Stimulated activated CD4-positive, alpha-beta T cell treated with anti-CD3 and anti-CD28 coated beads, TNF-alpha, amount 100 ng/mL, for 4 hours (primary cell): ENCODE data around the gene N4BP2L2.

Experiments
- DNase-seq, 3 experiments: peaks; one replicate each; pipeline ENCODE4 v3.0.0-alpha.2; 2020; ENCODE audit warnings: low read depth in 3 of 3

Gene N4BP2L2

DNA sequence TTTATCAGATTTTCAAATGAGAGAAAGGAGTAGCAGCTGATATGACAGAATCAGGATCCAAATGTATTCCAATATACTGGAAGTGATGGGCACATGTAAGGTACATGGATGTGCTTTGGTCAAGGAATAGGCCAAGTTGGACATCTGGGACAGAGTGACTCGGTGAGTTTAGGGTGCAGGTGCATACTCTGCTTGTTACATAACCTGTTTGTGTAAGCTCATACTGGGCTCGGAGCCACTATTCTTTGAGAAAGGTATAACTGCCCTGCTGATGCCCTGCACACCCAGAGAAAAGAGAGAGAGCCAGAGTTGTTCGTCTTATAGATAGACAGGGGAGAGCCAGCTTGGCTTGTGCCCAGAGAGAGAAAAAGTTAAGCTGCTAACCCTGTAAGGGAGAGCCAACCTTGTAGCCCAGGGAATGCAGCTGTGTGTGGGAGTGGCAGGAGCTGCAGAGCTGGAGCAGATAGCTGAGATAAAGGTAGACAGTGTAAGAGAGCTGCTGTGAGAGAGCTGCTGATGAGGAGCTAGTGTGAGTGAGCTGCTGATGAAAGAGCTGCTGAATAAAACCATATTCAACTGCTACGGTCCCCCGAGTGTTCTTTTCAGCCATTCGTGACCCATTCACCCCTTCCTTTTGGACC lies 70.0 kb downstream of the N4BP2L2 start:
- no peak for DNase-seq

- no peak for DNase-seq
Measured at GRCh38 chr13:32456591-32456990, 82.0 kb downstream of the N4BP2L2 start.

DNA sequence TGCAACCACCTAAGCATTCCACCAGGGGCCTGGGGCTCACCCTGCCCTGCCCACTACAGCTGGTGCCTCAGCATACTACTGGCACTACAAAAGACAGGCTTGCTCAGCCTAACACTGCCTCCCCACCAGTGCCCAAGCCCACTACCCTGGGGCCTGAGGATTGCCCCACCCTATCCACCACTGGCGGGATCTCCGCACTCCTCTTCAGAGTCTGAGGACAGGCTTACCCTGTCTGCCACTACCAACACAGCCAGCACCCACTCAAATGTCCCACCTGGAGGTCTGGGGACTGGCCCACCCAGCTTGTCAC lies 83.0 kb downstream of the N4BP2L2 start:
- no peak for DNase-seq

DNA sequence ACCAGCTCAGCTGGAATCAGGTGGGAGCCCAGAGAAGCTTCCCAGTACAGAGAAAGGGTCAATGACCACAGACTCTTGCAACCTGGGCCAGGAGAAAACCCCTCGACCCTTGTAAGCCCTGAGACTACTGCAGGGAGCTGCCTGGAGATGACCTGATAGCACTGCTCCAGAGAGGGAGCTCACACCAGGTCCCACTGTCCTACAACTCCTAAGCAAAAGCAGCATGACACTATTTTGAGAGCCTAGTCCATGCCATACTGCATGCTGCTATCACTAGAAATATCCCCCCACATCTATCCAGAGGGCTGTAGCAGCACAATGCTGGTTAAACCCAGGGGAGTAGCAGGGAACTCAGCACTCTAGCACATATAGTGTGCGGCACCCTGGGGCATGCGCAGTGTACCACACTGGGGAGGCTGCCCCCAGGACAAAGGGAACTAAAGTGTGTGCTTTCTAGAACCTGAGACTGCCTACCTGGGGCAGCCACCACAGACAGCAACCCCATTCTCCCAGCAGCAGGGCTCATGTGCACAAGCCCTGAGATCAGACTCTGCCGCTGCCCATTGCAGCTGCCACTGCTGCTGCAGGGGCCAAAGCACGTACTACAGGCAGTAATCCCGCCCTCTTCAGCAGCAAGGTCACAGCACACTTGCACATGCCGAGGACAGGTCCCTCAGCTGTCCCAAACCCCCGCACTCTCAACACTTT lies 83.6 kb downstream of the N4BP2L2 start:
- DNase-seq = no peak

GRCh38 chr13:32453981-32454380 lies 84.6 kb downstream of the N4BP2L2 start:
- no peak for DNase-seq

GRCh38 chr13:32448972-32449371 lies 89.6 kb downstream of the N4BP2L2 start:
- no peak for DNase-seq

DNA sequence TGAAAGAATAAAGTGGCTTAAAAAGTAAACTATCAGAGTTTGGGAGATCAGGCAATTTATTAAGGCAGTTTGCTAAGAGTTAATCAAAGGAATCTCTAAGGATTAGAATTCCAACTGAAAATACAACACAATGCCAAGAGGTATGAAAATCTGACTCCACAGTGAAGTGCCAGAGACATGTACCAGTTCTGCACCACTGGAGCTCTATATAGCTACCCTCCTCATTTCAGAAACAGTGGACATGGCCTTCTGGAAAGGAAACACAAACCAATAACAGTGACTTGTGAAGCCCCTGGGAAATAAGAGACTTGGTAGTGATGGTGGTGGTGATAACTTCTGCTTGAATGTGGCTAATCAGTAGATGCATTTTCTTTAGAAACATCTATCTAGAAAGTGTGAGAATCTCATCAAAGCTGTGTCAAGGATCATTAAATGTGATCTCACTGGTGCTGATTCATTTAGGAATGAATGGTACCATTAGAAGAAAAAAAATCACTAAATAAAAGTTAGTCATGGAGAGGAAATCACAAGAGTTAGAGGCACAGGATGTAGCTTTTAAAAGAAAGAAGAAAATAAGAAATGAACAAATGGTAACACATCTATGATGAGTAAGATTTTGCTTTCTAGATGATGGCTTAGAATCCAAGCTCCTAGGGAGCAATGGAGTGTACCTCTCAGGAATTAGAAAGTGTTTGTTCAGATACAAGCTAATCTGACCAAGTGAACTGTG lies 90.5 kb downstream of the N4BP2L2 start:
- no peak for DNase-seq

DNA sequence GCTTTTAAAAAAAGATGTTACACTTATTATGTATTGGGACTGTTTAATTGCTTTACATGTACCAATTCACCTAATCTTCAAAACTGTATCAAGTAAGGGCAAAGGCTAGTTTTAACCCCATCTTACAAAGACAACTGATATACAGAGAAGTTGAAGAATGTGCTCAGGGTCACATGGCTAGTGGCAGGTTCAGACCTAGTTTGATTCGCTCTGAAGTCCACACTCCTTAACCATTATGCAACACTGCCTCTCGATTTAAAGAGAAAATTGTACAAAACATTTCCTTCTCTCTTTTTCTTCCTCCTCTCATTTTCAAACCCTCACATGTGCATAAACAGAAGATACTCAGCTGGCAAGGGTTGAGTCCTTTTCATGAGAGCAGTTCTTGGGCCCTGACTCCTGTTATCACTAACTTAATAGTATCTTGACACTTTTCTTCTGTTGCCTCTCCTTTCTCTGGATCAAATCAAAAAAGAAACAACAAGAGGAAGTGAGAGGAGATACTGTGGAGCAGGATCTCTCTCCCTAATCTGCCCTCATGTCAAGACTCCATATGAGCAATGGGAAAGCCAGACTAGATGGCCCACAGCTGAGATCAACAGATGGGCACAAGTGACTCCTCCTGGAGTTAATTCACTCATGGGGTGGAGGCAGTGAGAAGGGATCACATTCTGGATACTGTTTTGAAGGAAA lies 91.7 kb downstream of the N4BP2L2 start:
- DNase-seq = no peak

DNA sequence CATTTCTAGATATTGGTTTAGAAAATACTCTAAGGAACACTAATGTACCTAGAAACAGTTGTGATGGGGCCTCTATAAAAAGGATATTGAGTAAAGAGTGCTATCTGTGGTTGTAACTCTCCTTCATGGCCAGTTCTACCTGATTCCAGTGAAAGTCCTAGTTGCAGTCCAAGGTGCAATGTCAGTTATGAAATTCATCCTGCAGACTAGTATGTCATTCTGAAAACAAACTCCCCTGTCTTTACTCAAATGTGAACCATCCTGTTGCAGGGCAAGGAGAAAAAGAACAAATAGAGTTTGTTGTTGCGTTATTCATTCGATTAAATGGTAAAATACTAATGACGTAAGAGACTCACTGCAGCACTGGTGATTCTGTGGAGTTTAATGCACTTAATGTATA lies 92.4 kb downstream of the N4BP2L2 start:
- DNase-seq = no peak

GRCh38 chr13:32445461-32445860 lies 93.1 kb downstream of the N4BP2L2 start:
- DNase-seq = no peak

GRCh38 chr13:32443111-32443510 lies 95.5 kb downstream of the N4BP2L2 start:
- peak in 1 of 3 experiments; percentile 13 for DNase-seq

DNA sequence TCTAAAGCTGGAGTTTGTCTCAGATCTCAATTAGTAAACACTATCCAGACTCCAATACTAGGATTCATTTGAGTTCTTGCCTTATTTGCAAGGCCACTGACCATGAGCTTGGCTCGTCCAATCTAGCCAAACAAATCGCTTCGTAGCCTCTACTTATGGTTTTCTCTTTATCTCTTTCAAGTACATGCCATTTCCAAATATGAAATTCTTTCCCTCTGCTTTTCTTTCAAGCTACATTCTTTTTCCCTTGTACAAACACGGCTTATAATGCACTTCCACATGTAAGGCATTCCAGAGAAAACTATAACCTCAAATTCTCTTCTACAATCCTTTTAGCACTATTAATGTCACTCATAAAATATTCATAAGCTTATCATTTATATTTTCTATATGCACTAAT lies 99.7 kb downstream of the N4BP2L2 start:
- no peak for DNase-seq

DNA sequence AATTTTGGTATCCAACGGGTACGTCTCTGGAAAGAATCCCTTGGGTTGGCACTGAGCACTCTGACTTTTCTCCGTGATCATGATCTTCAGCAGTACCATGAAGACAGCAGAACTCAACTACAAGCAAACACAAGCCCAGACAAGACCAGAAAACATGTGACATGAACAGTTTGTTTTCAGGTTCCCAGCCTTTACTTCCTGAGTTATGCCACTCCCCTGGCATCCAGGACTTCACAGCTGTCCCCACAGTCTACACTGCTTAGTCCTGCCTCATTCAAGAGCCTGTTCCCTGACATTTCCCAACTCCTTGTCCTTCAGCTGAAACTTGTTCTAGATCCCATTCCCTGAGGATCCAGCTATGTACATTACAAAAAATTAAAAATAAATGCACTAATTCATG lies 105.7 kb downstream of the N4BP2L2 start:
- DNase-seq = no peak

DNA sequence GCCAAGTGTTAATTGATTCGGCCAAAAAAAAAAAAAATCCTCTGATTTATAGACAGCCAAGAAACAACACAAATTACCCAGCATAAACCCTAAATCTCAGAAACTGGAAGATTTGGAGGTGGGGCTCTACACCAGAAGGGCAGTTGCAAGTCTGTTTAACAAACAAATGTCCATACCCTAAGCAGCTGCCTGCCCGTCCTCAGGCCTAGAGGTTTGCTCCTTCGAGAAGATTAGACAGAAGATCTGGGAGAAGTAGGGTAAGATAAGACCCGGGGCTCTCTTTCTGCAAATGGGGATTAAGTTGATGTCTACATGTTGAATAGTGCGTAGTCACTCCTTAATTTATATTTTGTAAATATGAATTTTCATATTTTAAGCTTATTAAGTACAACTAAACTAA lies 107.2 kb downstream of the N4BP2L2 start:
- no peak for DNase-seq

GRCh38 chr13:32430018-32430747 lies 108.4 kb downstream of the N4BP2L2 start:
- no peak for DNase-seq

GRCh38 chr13:32429433-32429909 lies 109.1 kb downstream of the N4BP2L2 start:
- no peak for DNase-seq

GRCh38 chr13:32428581-32429432 lies 109.8 kb downstream of the N4BP2L2 start:
- DNase-seq = no peak

DNA sequence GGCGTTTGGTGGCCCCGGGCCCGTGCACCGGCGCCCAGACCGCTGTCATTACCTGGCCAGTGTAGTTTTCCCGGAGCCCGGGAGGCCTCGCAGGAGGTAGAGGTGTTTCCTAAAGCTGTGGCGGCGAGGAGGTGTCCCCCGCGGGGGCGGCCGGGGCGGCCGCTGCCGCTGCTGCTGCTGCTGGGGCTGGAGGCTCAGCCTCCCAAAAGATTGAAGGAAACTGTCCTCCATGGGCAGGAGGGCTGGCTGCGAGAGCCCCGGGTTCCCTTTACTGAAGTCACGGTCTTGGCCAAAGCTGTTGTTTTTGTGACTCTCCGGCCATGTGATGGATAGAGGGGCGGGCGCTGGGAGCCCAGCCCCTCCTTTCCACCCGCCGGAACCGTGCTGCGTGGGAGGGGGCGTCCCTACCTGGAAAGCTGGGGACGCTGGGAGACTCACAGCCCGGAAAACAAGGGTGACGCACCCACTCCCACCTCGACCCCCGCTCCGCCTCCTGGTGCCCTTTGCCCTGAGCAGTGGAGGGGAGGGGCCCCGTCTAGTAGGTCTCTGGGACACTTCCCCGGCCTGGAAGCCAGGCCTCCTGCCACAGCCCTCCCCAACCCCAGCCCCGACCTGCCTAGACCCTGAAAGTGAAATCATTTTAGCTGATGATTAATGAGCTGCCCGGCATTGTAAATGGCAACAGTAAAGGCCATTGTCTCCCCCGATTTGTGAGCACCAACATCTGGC lies 110.6 kb downstream of the N4BP2L2 start, which contains the start of gene N4BP2L1:
Gene N4BP2L1, minus strand, starts transcription at position 279 of the 729 bp plus-strand sequence. Its CDS starts 48 bp downstream, at position 231.
- DNase-seq = peak; percentile 79 to 86 (median 86)

- peak; percentile 28 to 38 (median 38) for DNase-seq
Measured at GRCh38 chr13:32426990-32427851, 111.4 kb downstream of the N4BP2L2 start.
